Middle frontal gyrus (tissue), 1 donor: ENCODE data around the gene SPATA33.
A peak's percentile ranks its signal among the peaks of the same experiment; 100 is the strongest.
"Not testable (repeated sequence)": the region's sequence is repeated elsewhere in the genome, so short reads cannot be mapped to it uniquely, and the experiment has no call there.

Source experiments
- DNase-seq: peaks from one replicate; pipeline ENCODE4 v3.0.0-alpha.2; 2015; ENCODE audit warnings: low spot score; ENCODE audit errors: extremely low spot score

SPATA33 gene

GRCh38 chr16:89693931-89694783 lies 36.5 kb downstream of the SPATA33 start:
- no peak for DNase-seq

GRCh38 chr16:89694784-89695085 lies 37.1 kb downstream of the SPATA33 start:
- not testable (repeated sequence) for DNase-seq

- no peak for DNase-seq
Observed at GRCh38 chr16:89695086-89695874, 37.6 kb downstream of the SPATA33 start.

- no peak for DNase-seq
Observed at GRCh38 chr16:89695875-89696669, 38.4 kb downstream of the SPATA33 start.

GRCh38 chr16:89696670-89697128 lies 39.1 kb downstream of the SPATA33 start:
- no peak for DNase-seq

- DNase-seq, result no peak
Observed at GRCh38 chr16:89697161-89697615, 39.6 kb downstream of the SPATA33 start.

GRCh38 chr16:89697616-89698331 lies 40.1 kb downstream of the SPATA33 start:
- no peak for DNase-seq

GRCh38 chr16:89698717-89699116 lies 41.1 kb downstream of the SPATA33 start:
- not testable (repeated sequence) for DNase-seq

- not testable (repeated sequence) for DNase-seq
Observed at GRCh38 chr16:89699629-89700099, 42.0 kb downstream of the SPATA33 start.

GRCh38 chr16:89700100-89700648 lies 42.5 kb downstream of the SPATA33 start:
- peak; percentile 99 for DNase-seq

GRCh38 chr16:89700649-89701424 lies 43.2 kb downstream of the SPATA33 start:
- DNase-seq, result no peak

- DNase-seq, result peak; percentile 73
Observed at GRCh38 chr16:89701425-89702406, 44.1 kb downstream of the SPATA33 start, which contains the start of gene SPATA2L. Gene SPATA2L, minus strand, starts transcription at chr16:89701705. Its CDS starts 473 bp downstream, at chr16:89701232.

GRCh38 chr16:89704281-89704680 lies 46.6 kb downstream of the SPATA33 start:
- no peak for DNase-seq

- DNase-seq, result no peak
Observed at GRCh38 chr16:89705006-89705405, 47.4 kb downstream of the SPATA33 start.

GRCh38 chr16:89706518-89707260 lies 49.1 kb downstream of the SPATA33 start:
- no peak for DNase-seq

- DNase-seq, result no peak
Observed at GRCh38 chr16:89707695-89708094, 50.1 kb downstream of the SPATA33 start.

GRCh38 chr16:89708481-89708931 lies 50.9 kb downstream of the SPATA33 start:
- DNase-seq, result no peak
